Measurements from ENCODE around the gene PTPN21.

DNA sequence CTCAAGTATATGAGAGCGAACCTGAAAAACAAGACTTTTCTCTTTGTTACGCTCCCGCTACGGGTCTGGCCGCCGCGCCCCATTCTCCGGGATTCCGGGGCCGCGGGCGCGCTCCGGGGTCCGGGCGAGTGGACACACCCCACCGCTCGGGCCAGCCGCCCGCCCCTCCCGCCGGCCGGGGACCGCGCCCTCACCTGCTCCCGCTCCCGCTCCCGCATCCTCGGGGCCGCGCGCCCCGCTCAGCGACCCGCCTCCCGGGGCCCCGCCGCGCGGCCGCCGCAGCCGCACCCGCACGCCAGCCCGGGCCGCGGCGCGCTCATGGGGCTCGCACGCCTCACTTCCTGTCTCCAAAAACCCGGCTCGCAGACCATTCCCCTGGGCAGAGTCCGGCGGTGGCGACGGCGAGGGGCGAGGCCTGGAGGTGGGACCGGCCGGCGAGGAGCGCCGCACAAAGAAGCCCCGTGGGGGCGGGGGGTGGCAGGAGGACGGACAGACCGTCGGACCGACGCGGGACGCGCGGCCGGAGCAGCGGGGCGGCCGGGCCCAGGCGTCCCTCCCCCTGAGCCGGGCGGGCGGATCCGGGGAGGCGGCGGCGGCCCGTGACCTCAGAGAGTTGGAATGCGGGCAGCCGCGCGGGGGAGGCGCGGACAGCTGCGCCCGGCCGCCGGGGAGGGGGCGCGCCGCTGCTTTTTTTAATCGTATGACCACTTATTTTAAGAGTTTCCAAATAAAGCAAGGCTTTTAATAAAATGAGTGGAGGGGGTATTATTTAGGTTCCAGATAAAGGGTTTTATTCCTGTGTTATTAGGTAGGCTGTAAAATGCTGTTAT is at the start of gene PTPN21:
- TF ChIP-seq, protein P1, sequence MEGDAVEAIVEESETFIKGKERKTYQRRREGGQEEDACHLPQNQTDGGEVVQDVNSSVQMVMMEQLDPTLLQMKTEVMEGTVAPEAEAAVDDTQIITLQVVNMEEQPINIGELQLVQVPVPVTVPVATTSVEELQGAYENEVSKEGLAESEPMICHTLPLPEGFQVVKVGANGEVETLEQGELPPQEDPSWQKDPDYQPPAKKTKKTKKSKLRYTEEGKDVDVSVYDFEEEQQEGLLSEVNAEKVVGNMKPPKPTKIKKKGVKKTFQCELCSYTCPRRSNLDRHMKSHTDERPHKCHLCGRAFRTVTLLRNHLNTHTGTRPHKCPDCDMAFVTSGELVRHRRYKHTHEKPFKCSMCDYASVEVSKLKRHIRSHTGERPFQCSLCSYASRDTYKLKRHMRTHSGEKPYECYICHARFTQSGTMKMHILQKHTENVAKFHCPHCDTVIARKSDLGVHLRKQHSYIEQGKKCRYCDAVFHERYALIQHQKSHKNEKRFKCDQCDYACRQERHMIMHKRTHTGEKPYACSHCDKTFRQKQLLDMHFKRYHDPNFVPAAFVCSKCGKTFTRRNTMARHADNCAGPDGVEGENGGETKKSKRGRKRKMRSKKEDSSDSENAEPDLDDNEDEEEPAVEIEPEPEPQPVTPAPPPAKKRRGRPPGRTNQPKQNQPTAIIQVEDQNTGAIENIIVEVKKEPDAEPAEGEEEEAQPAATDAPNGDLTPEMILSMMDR (IDR thresholded peaks at IDR 0.05; ENCODE audit: low read depth, low read length) = no peak
- no peak for TF ChIP-seq POLR2A (IDR thresholded peaks at IDR 0.05; ENCODE audit: extremely low read depth, insufficient read length)
- TF ChIP-seq, protein P2, sequence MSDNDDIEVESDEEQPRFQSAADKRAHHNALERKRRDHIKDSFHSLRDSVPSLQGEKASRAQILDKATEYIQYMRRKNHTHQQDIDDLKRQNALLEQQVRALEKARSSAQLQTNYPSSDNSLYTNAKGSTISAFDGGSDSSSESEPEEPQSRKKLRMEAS (IDR thresholded peaks at IDR 0.05; ENCODE audit: low read depth, low read length) = no peak
- no peak for TF ChIP-seq MYC (IDR thresholded peaks at IDR 0.05; ENCODE audit: low read depth, low read length)
